Neural cell (in vitro differentiated cells): Measurements from ENCODE around the gene DDX18. TPM values are rescaled to one million over a fixed set of nuclear protein-coding genes. Genes with fewer than 3 reads are reported as not detected.

ENCODE experiments used
- H2AFZ ChIP-seq: fragments of 200-600, 300-800 bp; sonication (generic), shearing (Covaris generic); 2 replicates; pipeline ENCODE4 v1.6.0; 2014; ENCODE audit warnings: low read depth, mild to moderate bottlenecking, antibody characterized with exemption, low read length, moderate library complexity
- H3F3A ChIP-seq: fragments of 200-600 bp; shearing (Covaris generic); 2 replicates; pipeline ENCODE4 v1.6.1; 2016; ENCODE audit warnings: mild to moderate bottlenecking, moderate library complexity, mixed read lengths, antibody characterized with exemption, low read length; ENCODE audit not compliant: insufficient read depth, poor library complexity, severe bottlenecking
- H3K27ac ChIP-seq: fragments of 200-600, 300-800 bp; sonication (generic), shearing (Covaris generic); 2 replicates; pipeline ENCODE4 v1.5.1; 2014; ENCODE audit warnings: mild to moderate bottlenecking, low read length, moderate library complexity
- H3K27me3 ChIP-seq: fragments of 300-800, 200-600 bp; sonication (generic), shearing (Covaris generic); 2 replicates; pipeline ENCODE4 v1.6.0; 2014; ENCODE audit warnings: mild to moderate bottlenecking, low read depth, low read length, moderate library complexity; ENCODE audit not compliant: insufficient read depth
- H3K36me3 ChIP-seq: fragments of 300-800, 200-600 bp; sonication (generic), shearing (Covaris generic); 2 replicates; pipeline ENCODE4 v1.5.1; 2014; ENCODE audit warnings: mild to moderate bottlenecking, antibody characterized with exemption, low read length, moderate library complexity; ENCODE audit not compliant: insufficient read depth
- H3K4me2 ChIP-seq: fragments of 300-800, 200-600 bp; sonication (generic), shearing (Covaris generic); 2 replicates; pipeline ENCODE4 v1.6.0; 2014; ENCODE audit warnings: mild to moderate bottlenecking, low read length
- H3K4me3 ChIP-seq: fragments of 300-800, 200-600 bp; sonication (generic), shearing (Covaris generic); 2 replicates; pipeline ENCODE4 v1.5.1; 2014; ENCODE audit warnings: mild to moderate bottlenecking, low read length, moderate library complexity
- H3K79me2 ChIP-seq: fragments of 200-600 bp; shearing (Covaris generic); replicated peaks from 2 replicates; pipeline ENCODE4 v1.6.0; 2014; ENCODE audit warnings: mild to moderate bottlenecking, low read length, moderate library complexity; ENCODE audit not compliant: insufficient read depth
- H3K9ac ChIP-seq: fragments of 300-800, 200-600 bp; sonication (generic), shearing (Covaris generic); 2 replicates; pipeline ENCODE4 v1.6.1; 2016; ENCODE audit warnings: mild to moderate bottlenecking, low read length, mixed read lengths
- H3K9me2 ChIP-seq: fragments of 200-600 bp; shearing (Covaris generic); 2 replicates; pipeline ENCODE4 v1.6.1; 2016; ENCODE audit warnings: mild to moderate bottlenecking, low read length, mixed read lengths; ENCODE audit not compliant: insufficient read depth
- H3K9me3 ChIP-seq: fragments of 200-600, 300-800 bp; sonication (generic), shearing (Covaris generic); 2 replicates; pipeline ENCODE4 v1.6.1; 2016; ENCODE audit warnings: mild to moderate bottlenecking, mixed run types, low read length, moderate library complexity, mixed read lengths
- H4K20me1 ChIP-seq: fragments of 200-600 bp; shearing (Covaris generic); 2 replicates; pipeline ENCODE4 v1.6.1; 2016; ENCODE audit warnings: mild to moderate bottlenecking, mixed run types; ENCODE audit not compliant: insufficient read depth
- EP300 ChIP-seq: fragments of 450-650 bp; conservative IDR thresholded peaks from 2 replicates; pipeline ENCODE4 v1.6.1; 2014; ENCODE audit warnings: antibody characterized with exemption, mild to moderate bottlenecking, moderate library complexity; ENCODE audit not compliant: poor library complexity, severe bottlenecking
- EZH2 ChIP-seq: fragments of 200-600, 300-800 bp; shearing (Covaris generic), sonication (generic); IDR thresholded peaks from 2 replicates; pipeline ENCODE4 v1.6.1; 2014; ENCODE audit warnings: antibody characterized with exemption, low read length, borderline replicate concordance, mild to moderate bottlenecking; ENCODE audit not compliant: insufficient read depth, poor library complexity, severe bottlenecking
- MXI1 ChIP-seq: fragments of 450-650 bp; conservative IDR thresholded peaks from 2 replicates; pipeline ENCODE4 v1.6.1; 2014; ENCODE audit warnings: antibody characterized with exemption, mild to moderate bottlenecking; ENCODE audit not compliant: poor library complexity, severe bottlenecking
- POLR2AphosphoS5 ChIP-seq: IDR thresholded peaks from 2 replicates; pipeline ENCODE4 v1.6.1; 2012
- RAD21 ChIP-seq: fragments of 450-650 bp; conservative IDR thresholded peaks from 2 replicates; pipeline ENCODE4 v1.6.1; 2014; ENCODE audit warnings: antibody characterized with exemption, mild to moderate bottlenecking, moderate library complexity
- REST ChIP-seq: IDR thresholded peaks from 2 replicates; pipeline ENCODE4 v1.6.1; 2012; ENCODE audit warnings: borderline replicate concordance
- SMC3 ChIP-seq: fragments of 450-650 bp; conservative IDR thresholded peaks from 2 replicates; pipeline ENCODE4 v1.6.1; 2014; ENCODE audit warnings: antibody characterized with exemption, mild to moderate bottlenecking, moderate library complexity; ENCODE audit not compliant: poor library complexity
- TAF1 ChIP-seq: IDR thresholded peaks from 2 replicates; pipeline ENCODE4 v1.6.1; 2012; ENCODE audit warnings: low read depth
- polyA plus RNA-seq: library from polyadenylated mRNA; depleted of rRNA; stranded (reverse); fragments of >200 nt; gene quantifications from 2 replicates; pipeline ENCODE4 v1.2.3, GENCODE V29; 2014
- TF ChIP-seq, protein P1 (sequence below): fragments of 450-650 bp; IDR thresholded peaks from 2 replicates; pipeline ENCODE4 v1.5.1; 2014; ENCODE audit warnings: antibody characterized with exemption, mild to moderate bottlenecking, moderate library complexity; ENCODE audit not compliant: poor library complexity, severe bottlenecking

Gene DDX18
- polyA plus RNA-seq, 1 donor from 2014 or later, result 85.3 TPM

- Histone ChIP-seq H3K36me3 (no peaks in the 10 kb centered on the region), H3F3A (no peaks in the 10 kb centered on the region), H3K4me2 (no peak overlapping the region), H3K9me2 (no peaks in the 10 kb centered on the region), H3K4me3 (no peak overlapping the region), H3K27ac (no peak overlapping the region), H3K9ac (no peak overlapping the region), H3K27me3 (no peaks in the 10 kb centered on the region), H3K79me2 (no peaks in the 10 kb centered on the region), H2AFZ (no peak overlapping the region), H3K9me3 (no peaks in the 10 kb centered on the region), H4K20me1 (no peaks in the 10 kb centered on the region)
- TF ChIP-seq EZH2 (no peak), TAF1 (no peak)
- TF ChIP-seq, protein P1, sequence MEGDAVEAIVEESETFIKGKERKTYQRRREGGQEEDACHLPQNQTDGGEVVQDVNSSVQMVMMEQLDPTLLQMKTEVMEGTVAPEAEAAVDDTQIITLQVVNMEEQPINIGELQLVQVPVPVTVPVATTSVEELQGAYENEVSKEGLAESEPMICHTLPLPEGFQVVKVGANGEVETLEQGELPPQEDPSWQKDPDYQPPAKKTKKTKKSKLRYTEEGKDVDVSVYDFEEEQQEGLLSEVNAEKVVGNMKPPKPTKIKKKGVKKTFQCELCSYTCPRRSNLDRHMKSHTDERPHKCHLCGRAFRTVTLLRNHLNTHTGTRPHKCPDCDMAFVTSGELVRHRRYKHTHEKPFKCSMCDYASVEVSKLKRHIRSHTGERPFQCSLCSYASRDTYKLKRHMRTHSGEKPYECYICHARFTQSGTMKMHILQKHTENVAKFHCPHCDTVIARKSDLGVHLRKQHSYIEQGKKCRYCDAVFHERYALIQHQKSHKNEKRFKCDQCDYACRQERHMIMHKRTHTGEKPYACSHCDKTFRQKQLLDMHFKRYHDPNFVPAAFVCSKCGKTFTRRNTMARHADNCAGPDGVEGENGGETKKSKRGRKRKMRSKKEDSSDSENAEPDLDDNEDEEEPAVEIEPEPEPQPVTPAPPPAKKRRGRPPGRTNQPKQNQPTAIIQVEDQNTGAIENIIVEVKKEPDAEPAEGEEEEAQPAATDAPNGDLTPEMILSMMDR, result no peak
Measured at GRCh38 chr2:117859924-117860647, 45.6 kb downstream of the DDX18 start.

DNA sequence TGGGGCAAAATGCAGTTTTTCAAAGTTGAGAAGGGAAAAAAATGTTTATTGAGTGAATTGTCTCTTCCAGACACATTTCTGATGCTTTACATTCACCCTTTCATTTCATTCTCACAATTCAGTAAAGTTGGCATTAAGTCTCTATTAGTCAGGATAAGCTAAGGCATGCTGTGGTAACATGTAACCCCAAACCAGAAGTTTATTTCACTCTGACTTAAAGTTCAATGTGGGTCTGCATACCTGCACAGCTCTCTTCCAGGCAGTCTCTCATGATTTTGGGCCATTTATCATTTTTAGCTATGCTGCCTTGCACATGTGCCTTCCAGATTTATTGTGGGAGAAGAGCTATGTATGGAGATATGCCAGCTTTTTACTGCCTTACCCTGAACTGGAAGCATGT, 48.0 kb downstream of the DDX18 start:
- Histone ChIP-seq H3K9ac (no peak overlapping the region), H3K36me3 (no peaks in the 10 kb centered on the region), H3K27me3 (no peaks in the 10 kb centered on the region), H3F3A (no peaks in the 10 kb centered on the region), H3K27ac (no peak overlapping the region), H3K9me3 (no peaks in the 10 kb centered on the region), H3K9me2 (no peaks in the 10 kb centered on the region), H3K79me2 (no peaks in the 10 kb centered on the region), H3K4me2 (no peak overlapping the region), H2AFZ (no peak overlapping the region), H3K4me3 (no peak overlapping the region), H4K20me1 (no peaks in the 10 kb centered on the region)
- TF ChIP-seq POLR2AphosphoS5 (no peak), EP300 (no peak), RAD21 (no peak), TAF1 (no peak), SMC3 (no peak), MXI1 (no peak), EZH2 (no peak), REST (no peak)
- TF ChIP-seq, protein P1, result no peak
